Measurements from ENCODE around the gene LENG8.

DNA sequence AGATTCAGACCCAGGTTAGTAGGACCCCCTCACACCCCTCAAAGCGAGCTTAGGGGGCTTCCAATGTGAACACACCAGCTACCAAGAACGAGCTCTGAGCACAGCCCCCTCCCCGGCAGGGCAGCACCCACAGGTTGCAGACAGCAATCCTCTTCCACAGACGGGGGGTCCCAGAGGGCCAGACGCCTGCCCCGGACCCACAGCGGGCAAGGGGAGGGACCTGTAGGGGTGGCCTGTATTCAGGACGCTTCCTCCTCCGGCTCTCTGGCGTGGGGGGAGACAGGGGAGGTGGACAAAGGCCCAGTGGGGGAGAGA, 29.0 kb upstream of the LENG8 start:
- no peak for TF ChIP-seq POLR2A (IDR thresholded peaks at IDR 0.05)
- TF ChIP-seq, protein P1, sequence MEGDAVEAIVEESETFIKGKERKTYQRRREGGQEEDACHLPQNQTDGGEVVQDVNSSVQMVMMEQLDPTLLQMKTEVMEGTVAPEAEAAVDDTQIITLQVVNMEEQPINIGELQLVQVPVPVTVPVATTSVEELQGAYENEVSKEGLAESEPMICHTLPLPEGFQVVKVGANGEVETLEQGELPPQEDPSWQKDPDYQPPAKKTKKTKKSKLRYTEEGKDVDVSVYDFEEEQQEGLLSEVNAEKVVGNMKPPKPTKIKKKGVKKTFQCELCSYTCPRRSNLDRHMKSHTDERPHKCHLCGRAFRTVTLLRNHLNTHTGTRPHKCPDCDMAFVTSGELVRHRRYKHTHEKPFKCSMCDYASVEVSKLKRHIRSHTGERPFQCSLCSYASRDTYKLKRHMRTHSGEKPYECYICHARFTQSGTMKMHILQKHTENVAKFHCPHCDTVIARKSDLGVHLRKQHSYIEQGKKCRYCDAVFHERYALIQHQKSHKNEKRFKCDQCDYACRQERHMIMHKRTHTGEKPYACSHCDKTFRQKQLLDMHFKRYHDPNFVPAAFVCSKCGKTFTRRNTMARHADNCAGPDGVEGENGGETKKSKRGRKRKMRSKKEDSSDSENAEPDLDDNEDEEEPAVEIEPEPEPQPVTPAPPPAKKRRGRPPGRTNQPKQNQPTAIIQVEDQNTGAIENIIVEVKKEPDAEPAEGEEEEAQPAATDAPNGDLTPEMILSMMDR (IDR thresholded peaks at IDR 0.05): no peak
